ENCODE data around the gene DGUOK.

GRCh38 chr2:73886357-73886756 lies 40.3 kb upstream of the DGUOK start:
- TF ChIP-seq MXI1 (conservative IDR thresholded peaks at IDR 0.05; ENCODE audit: poor library complexity, severe bottlenecking) (no peak), EP300 (conservative IDR thresholded peaks at IDR 0.05; ENCODE audit: poor library complexity, severe bottlenecking) (no peak), EZH2 (IDR thresholded peaks at IDR 0.05; ENCODE audit: borderline replicate concordance, insufficient read depth, low read length, poor library complexity, severe bottlenecking) (no peak), REST (IDR thresholded peaks at IDR 0.05; ENCODE audit: borderline replicate concordance) (no peak), RAD21 (conservative IDR thresholded peaks at IDR 0.05) (no peak), SMC3 (conservative IDR thresholded peaks at IDR 0.05; ENCODE audit: poor library complexity) (no peak)
- TF ChIP-seq, protein P1, sequence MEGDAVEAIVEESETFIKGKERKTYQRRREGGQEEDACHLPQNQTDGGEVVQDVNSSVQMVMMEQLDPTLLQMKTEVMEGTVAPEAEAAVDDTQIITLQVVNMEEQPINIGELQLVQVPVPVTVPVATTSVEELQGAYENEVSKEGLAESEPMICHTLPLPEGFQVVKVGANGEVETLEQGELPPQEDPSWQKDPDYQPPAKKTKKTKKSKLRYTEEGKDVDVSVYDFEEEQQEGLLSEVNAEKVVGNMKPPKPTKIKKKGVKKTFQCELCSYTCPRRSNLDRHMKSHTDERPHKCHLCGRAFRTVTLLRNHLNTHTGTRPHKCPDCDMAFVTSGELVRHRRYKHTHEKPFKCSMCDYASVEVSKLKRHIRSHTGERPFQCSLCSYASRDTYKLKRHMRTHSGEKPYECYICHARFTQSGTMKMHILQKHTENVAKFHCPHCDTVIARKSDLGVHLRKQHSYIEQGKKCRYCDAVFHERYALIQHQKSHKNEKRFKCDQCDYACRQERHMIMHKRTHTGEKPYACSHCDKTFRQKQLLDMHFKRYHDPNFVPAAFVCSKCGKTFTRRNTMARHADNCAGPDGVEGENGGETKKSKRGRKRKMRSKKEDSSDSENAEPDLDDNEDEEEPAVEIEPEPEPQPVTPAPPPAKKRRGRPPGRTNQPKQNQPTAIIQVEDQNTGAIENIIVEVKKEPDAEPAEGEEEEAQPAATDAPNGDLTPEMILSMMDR (IDR thresholded peaks at IDR 0.05; ENCODE audit: poor library complexity, severe bottlenecking): no peak

Data from neural cell (in vitro differentiated cells).